GM19455 (cell line): ENCODE data around the gene ADTRP.
"Not testable (repeated sequence)": the region's sequence is repeated elsewhere in the genome, so short reads cannot be mapped to it uniquely, and the experiment has no call there.

ENCODE experiments used
- ATAC-seq: cut with Tn5 transposase; IDR thresholded peaks from one replicate; pipeline ENCODE4 v1.9.1; 2021; ENCODE audit not compliant: unreplicated experiment

ADTRP gene

DNA sequence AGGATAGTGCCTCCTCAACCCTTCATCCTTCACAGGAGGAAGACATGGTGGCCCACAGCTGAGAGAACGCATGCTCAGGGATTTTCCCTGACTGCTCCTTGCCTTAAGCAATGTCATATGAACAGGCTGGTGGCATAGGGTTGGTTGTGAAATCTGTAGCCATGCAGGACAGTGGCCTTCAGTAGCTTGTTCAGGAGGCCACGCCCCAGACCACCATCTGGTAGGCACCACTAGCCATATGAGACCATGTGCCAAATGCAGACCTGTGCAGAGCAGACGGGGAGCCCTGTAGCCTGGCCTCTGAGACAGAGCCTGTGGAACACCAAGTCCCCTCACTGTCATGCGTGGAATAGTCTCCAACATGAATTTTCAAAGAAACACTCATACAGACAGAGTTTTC lies 76.5 kb downstream of the ADTRP start:
- ATAC-seq = no peak

GRCh38 chr6:11701573-11701972 lies 77.0 kb downstream of the ADTRP start:
- ATAC-seq = no peak

- no peak for ATAC-seq
Observed at GRCh38 chr6:11700118-11700718, 78.4 kb downstream of the ADTRP start.

- ATAC-seq = no peak
Observed at GRCh38 chr6:11699576-11699975, 79.0 kb downstream of the ADTRP start.

- no peak for ATAC-seq
Observed at GRCh38 chr6:11692451-11693376, 85.9 kb downstream of the ADTRP start.

DNA sequence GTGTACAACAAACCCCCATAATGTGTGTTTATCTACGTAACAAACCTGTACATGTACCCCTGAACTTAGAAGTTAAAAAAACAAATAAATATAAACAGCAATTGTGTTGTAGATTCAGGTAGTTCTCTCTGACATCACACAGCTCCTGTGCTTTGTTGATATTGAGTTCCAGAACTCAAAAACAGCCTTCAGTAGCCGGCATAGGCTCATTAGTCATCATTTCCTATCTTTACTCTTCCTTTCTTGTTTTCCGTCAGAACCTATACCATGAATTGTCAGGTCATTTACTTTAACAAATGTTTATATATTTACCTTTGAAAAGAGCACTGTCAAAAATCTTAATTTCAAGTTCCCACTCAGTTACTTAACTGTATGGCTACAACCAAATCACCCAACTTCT lies 88.8 kb downstream of the ADTRP start:
- no peak for ATAC-seq

- ATAC-seq = not testable (repeated sequence)
Observed at GRCh38 chr6:11689400-11689799, 89.2 kb downstream of the ADTRP start.

DNA sequence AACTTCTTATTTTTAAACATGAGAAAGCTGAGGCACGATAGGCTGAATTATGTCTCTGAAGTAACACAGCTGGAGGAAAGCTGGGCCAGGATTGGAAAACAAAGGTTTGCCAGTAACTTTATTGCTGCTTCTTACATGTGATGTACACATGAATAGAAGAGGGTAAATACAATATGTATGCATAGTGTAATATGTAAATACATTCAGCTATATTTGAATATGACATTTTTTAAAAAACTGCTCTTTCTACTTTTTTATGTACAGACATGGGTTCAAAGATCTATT lies 90.2 kb downstream of the ADTRP start:
- no peak for ATAC-seq

DNA sequence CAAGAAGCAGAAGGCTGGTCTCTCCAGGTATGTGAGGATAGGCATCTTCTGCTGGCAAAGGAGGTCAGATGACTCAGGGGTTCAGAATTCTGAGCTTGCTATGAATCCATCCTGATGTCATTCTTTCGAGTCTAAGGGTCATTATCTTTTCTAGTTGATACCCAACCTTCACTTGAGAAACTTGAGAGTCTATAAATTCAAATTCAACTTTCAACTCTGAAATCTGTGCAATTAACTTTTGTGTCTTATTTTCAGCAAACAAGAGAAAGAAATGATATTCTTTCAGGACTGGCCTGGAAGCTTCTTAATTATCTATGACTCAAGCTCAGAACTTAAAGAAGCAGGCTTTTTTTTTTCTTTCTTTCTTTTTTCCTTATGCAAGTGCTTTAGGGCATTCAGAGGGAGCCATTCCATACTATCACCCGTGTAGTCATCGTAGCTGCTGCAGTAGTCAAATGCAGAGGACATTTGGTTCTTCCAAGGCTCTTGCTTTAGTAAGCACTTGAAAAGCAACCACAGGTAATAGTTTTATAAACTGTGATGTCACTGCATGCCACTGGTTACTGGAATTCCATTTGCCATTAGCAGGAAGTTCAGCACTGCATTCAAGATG lies 93.0 kb downstream of the ADTRP start:
- no peak for ATAC-seq

GRCh38 chr6:11684901-11685480 lies 93.6 kb downstream of the ADTRP start:
- no peak for ATAC-seq

DNA sequence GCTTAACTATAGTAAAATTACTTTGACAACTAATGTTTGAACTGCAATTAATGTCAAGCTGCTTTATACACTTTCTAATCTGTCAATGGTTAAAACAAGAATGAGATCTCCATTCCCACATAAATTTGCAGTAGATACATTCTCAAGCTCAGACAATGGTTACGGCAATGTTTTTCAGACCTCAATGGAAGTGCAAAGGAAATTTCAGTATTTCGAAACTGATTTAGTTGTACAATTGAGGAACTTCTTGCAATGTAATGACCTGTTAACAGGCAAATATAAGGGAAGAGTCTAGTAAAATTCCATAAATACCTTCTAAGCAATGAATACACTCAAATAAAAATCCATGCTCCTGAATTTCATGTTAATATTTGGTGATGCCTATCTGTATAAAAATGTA lies 94.7 kb downstream of the ADTRP start:
- no peak for ATAC-seq

DNA sequence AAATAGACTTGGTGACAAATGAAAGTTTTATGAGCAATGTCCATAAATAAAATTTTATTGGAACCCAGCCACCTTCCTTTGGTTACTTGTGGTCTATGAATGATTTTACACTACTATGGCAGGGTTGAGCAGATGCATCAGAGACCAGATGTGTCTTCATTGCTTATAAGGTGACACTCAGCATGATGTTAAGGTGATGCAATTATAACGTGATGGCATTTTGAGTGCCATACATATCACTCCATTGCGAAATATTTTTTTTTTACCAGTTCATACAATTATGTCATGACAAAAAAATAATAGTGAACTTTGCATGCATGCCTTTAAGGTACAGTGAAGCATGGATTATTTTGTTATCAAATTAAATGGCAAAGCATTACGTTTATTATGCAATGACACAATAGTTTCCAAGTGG lies 96.0 kb downstream of the ADTRP start:
- no peak for ATAC-seq

DNA sequence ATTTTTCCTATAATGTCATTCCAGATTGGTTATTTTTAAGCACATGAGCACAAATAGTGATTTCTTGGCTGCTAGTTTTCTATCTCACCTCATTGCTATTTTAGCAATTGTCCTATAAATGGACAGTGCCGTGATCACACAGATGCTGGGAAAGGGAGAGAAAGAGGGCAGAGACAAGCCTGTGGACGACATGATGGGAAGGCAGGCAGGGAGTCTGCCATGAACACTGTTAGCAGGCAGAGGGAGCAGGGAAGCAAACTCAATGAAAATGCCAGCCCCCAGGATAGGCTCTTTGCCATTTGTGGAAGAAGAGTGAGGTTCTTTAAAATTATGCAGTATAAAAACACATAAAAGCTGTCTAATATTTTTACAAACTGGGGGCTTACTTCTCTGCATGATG lies 96.8 kb downstream of the ADTRP start:
- ATAC-seq = no peak

DNA sequence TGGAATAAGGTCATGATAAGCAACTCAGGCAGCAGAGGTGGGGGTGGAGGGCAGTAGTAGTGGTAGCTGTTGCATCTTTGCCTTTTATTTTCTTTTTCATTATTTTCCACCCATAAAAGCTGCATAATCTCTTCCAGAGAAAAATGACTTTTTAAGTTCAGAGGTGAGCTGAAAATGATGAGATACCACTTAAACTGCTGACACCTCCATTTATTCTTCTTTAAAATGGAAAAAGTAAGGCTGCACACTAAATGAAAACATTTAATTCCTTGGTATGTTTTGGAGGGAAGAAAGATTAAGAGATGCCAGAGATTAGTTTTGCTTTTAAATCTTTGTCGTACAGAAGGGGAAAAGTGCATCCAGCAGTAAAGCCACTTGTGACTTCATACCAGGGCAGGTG lies 97.2 kb downstream of the ADTRP start:
- no peak for ATAC-seq

DNA sequence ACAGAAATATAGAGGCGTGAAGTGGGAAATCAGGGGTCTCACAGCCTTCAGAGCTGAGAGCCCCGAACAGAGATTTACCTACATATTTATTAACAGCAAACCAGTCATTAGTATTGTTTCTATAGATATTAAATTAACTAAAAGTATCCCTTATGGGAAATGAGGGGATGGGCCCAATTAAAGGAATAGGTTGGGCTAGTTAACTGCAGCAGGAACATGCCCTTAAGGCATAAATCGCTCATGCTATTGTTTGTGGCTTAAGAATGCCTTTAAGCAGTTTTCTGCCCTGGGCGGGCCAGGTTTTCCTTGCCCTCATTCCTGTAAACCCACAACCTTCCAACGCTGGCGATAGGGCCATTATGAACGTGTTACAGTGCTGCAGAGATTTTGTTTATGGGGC lies 98.1 kb downstream of the ADTRP start:
- not testable (repeated sequence) for ATAC-seq

DNA sequence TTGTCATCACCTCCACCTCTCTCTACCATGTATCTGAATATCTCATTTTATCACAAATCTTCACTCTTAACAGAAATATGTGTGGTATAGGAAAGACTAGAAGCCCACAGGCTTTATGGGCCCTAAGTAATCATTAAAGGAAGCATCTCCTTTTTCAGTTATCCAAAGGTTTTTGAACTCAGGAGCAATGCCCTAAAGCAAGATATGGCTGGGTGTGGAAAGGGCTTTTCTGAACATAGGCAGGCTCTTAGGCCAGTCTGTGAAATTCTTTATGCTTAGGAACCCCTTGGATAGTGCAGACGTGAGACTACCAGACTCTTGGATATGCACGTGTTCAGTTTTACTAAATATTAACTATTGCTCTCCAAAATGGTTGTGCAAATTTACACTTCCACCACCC lies 99.5 kb downstream of the ADTRP start:
- no peak for ATAC-seq

DNA sequence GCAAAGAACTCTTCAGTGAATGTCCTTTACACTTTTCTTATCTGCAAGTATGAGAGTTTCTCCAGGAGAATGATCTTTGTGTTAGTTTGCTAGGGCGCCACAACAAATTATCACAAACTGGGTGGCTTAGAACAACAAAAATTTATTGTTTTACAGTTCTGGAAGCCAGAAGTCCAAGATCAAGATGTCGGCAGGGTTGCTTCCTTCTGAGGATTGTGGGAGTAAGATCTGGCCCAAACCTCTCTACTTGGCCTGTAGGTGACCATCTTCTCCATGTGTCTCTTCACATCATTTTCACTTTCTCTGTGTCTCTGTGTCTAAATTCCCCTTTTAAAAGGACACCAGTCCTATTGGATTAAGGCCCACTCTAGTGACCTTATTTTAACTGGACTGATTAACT lies 103.0 kb downstream of the ADTRP start:
- no peak for ATAC-seq

DNA sequence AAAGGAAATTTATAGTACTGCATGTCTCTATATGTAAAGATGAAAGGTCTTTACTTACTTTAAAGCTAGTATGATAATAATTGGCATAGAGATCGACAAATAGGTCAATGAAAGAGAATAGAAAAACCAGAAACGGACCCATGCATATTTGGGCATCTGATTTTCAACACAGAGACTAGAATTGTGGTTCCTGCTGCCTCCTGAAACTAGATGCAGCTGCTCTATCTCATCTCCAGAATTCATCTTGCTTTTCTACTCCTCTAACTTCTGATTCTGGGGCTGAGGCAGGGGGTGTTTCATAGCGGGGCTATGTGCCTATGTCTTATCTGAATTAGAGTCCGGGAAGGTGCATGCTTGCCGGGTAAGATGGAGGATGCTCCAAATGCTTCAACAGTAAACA lies 105.9 kb downstream of the ADTRP start:
- no peak for ATAC-seq

DNA sequence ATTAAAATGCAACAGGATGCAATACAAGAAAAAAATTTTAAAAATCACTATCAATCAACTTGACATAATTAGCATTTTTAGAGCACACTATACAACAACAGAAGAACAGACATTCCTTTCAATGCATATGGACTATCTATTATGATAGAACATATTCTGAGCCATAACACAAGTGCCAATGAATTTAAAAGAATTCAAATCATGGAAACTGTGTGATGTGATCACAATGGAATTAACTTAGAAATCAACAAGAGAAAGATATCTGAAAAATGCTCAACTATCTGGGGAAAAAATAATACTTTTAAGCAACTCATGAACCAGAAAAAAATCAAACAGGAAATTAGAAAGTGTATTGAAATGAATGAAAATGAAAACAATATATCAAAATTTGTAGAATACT lies 106.3 kb downstream of the ADTRP start:
- ATAC-seq = no peak

- no peak for ATAC-seq
Observed at GRCh38 chr6:11669696-11670095, 108.9 kb downstream of the ADTRP start.

GRCh38 chr6:11668455-11668854 lies 110.1 kb downstream of the ADTRP start:
- no peak for ATAC-seq

DNA sequence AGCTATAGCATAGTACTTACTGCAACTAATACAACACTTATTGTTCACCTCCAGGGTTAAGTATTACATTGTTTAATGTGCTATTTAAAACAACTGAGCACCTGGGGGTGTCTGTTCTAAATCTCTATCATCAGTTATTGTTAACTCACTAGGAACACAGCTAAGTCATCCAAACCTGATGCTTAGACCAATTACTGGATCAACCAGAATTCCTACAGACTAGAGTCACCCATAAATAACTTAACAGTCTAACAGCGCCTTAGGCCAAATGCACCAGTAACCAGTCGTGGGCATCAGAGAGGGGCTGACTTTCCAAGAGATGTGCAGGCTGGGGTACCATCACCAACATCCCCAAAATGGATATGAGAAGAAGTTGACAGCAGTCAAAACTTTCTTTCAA lies 110.7 kb downstream of the ADTRP start:
- ATAC-seq = no peak
